NCI-H345 treated with DMSO at 0.1 percent for 48 hours (cell line): Measurements from ENCODE around the gene TSPAN5.
"Not testable (repeated sequence)": the region's sequence is repeated elsewhere in the genome, so short reads cannot be mapped to it uniquely, and the experiment has no call there.

Source experiments
- DNase-seq: peaks from one replicate; lab custom pipeline; 2025; ENCODE audit not compliant: unreplicated experiment; lab: John Stamatoyannopoulos, UW

The TSPAN5 gene

GRCh38 chr4:98558471-98559169 lies 99.8 kb downstream of the TSPAN5 start:
- no peak for DNase-seq

- DNase-seq = no peak
These were observed 101.1 kb downstream of the TSPAN5 start for GRCh38 chr4:98557194-98557892.

GRCh38 chr4:98556451-98556850 lies 102.0 kb downstream of the TSPAN5 start:
- no peak for DNase-seq

GRCh38 chr4:98555798-98556445 lies 102.5 kb downstream of the TSPAN5 start:
- no peak for DNase-seq

- no peak for DNase-seq
These were observed 111.4 kb downstream of the TSPAN5 start for GRCh38 chr4:98546910-98547594.

GRCh38 chr4:98544818-98545414 lies 113.5 kb downstream of the TSPAN5 start:
- no peak for DNase-seq

GRCh38 chr4:98544141-98544817 lies 114.1 kb downstream of the TSPAN5 start:
- DNase-seq = no peak

- DNase-seq = no peak
These were observed 116.4 kb downstream of the TSPAN5 start for GRCh38 chr4:98542011-98542410.

GRCh38 chr4:98540803-98541202 lies 117.6 kb downstream of the TSPAN5 start:
- DNase-seq = no peak

GRCh38 chr4:98539741-98540140 lies 118.7 kb downstream of the TSPAN5 start:
- no peak for DNase-seq

- DNase-seq = no peak
These were observed 119.1 kb downstream of the TSPAN5 start for GRCh38 chr4:98539299-98539698.

GRCh38 chr4:98536631-98537030 lies 121.8 kb downstream of the TSPAN5 start:
- DNase-seq = no peak

GRCh38 chr4:98534146-98534545 lies 124.3 kb downstream of the TSPAN5 start:
- not testable (repeated sequence) for DNase-seq

- DNase-seq = no peak
These were observed 127.8 kb downstream of the TSPAN5 start for GRCh38 chr4:98530572-98530971.

GRCh38 chr4:98529970-98530569 lies 128.3 kb downstream of the TSPAN5 start:
- DNase-seq = no peak

- no peak for DNase-seq
These were observed 129.5 kb downstream of the TSPAN5 start for GRCh38 chr4:98528882-98529281.

- no peak for DNase-seq
These were observed 130.7 kb downstream of the TSPAN5 start for GRCh38 chr4:98527534-98528269.

- no peak for DNase-seq
These were observed 134.2 kb downstream of the TSPAN5 start for GRCh38 chr4:98524230-98524629.

GRCh38 chr4:98522636-98523395 lies 135.6 kb downstream of the TSPAN5 start:
- no peak for DNase-seq
